Glomerular visceral epithelial cell (primary cell): Measurements from ENCODE around the gene CLCN7.

ENCODE experiments used
- DNase-seq: peaks from one replicate; pipeline ENCODE4 v3.0.0-alpha.2; 2016; ENCODE audit errors: extremely low spot score

CLCN7 gene

DNA sequence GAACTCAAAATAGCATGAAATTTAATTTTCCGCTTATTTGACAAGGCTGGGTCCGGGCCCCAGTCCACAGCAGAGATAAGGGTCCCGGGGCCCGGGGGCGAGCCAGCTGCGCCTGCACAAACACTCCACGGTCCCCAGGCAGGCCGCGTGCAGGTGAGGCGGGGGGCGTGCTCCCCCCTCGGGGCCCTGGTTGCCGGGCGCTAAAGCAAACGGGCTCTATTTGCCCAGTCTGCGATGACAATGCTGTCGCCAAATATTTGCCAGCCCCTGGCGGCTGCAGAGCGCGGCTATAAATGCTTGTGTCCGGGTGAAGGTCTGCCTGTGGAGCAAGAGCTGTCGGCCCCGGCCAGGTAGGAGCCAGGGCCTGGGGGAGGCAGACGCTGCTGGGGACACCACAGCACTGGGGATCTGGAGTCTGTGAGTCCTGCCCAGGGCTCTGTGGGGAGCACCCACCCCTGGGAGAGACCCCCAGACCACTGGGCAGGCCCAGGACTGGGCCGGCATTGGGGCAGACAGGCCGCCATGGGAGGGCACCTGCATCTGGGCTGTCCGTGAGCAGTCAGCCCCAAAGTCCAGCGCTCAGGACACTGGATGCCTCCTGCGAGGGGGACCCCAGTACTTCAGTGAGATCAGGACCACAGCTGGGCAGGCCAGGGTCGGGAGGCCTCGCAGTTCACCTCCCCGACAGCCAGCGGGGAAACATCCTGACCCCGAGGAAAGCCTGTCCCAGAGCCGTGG is 43.9 kb downstream of the CLCN7 start, which contains the start of gene PERCC1:
Gene PERCC1, plus strand, starts transcription at position 320 of the 738 bp plus-strand sequence. CDS start 1,516 bp downstream, outside the sequence.
- DNase-seq = no peak

DNA sequence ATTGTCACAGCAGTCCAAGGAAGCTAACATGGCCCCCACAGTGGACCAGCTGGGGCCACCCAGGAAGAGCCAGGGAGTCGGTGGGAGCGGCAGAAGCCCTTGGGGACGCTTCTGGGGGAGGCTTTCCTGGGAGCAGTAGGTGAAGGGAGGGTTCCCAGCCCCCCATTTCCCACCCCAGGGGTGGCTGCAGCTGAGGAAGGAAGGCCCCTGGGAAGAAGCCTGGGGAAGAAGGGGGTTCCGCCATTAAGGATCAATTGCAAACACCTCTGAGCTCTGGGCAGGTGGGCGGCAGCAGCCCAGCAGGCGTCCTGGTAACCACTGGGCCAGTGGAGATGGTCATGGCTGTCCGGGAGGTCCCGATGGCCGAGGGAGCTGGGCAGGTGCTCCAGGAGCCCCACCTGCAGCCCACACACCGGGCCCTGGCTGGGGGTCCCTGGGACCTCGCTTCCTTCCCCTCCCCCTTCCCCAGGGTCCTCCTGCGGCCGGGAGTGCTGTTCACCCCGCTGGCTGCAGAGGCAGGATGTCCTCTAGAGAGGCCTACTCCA is 44.5 kb downstream of the CLCN7 start:
- DNase-seq = no peak

DNA sequence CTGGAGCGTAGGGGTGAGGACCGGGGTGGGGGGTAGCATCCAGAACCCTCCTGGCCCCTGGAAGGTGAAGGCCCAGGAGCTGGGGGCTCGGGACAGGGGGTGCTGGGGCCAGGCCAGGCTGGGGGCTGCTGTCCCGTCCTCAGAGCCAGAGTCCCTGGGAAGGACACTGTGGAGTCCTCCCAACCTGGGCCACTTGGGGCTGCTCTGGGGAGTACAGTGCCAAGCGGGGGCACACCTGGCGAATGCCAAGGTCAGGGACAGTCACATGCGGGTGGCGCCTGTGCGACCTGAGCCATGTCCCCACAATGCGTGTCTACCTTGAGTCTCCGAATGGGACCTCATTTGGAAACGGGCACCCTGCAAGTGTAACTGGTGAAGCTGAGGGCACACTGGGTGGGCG is 45.2 kb downstream of the CLCN7 start:
- no peak for DNase-seq

DNA sequence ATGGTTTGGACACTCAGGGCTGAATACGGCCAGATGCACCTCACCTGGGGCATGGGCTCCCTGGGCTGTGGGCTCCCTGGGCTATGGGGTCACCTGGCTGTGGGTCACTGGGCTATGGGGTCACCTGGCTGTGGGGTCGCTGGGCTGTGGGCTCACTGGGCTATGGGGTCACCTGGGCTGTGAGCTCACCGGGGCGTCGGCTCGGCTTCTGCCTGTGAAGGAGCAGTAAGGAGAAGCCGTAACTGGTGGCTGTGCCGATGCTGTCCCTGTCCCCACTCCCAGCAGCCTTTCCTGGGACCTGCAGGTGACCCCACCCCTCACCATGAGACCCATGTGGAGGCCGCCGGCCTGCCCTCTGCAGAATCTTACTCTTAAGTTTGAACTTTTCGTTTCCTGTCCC is 45.8 kb downstream of the CLCN7 start:
- no peak for DNase-seq

DNA sequence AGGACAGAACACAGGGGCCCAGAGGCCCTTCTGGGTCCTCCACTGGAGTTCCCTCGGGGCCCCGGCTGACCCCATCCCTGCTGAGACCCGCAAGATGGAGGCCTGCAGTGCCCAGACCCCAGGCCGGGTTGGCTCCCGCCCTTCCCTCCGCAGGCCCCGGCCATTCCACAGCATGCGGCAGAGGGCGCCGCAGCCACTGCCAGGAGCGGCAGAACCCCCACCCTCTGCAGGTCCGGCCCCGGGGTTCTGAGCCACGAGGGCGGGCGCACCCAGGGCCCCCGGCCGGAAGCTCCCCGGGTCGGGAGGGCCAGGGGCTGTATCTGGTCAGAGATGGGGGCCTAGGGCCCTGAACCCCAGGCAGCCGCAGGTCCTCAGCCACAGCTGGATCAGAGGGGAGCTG is 46.3 kb downstream of the CLCN7 start:
- peak; percentile 12 for DNase-seq

DNA sequence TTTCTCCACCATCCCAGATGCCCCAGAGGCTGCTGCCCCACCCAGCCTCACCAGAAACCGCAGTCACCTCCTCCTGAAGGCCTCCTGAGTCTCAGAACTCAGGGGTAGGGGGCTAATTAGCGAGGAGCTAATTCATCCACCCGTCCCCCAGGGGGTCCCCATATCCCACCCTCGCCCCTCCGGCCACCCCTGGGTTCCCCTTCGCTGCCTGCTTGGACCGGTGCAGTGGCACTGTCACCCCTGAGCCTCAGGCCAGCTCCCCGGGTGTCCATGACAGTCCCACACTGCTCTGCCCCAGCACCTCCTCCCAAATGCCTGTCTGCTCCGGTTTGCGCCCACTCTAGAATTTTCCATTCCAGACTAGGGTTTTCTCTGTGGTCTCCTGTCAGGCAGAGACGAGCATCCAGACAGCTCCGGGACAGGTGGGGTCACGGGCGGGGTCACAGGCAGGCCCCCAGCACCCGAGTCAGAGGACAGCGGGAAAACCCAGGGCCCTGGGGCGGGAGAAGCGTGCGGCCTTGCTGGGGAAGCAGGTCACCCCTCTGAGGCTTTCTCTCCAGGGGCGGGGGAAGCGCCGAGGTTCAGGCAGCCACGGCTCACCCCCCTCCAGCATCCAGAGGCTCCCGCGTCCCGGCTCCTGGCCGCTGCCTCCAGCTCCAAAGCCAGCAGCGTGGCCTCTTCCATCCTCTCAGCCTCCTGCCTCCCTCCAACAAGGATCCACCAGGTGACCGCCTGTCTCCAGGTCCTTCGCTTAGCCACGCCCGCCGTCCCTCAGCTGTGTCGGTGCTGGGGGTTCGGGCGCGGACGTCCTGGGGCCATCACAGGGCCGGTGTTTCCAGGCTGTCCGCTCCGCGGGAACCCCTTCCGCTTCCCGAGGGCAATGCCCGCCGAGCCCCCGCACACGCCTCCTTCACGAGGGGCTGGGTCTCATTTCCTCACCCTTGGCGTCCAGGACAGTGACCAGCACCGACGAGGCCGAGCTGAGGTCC is 47.1 kb downstream of the CLCN7 start:
- no peak for DNase-seq

DNA sequence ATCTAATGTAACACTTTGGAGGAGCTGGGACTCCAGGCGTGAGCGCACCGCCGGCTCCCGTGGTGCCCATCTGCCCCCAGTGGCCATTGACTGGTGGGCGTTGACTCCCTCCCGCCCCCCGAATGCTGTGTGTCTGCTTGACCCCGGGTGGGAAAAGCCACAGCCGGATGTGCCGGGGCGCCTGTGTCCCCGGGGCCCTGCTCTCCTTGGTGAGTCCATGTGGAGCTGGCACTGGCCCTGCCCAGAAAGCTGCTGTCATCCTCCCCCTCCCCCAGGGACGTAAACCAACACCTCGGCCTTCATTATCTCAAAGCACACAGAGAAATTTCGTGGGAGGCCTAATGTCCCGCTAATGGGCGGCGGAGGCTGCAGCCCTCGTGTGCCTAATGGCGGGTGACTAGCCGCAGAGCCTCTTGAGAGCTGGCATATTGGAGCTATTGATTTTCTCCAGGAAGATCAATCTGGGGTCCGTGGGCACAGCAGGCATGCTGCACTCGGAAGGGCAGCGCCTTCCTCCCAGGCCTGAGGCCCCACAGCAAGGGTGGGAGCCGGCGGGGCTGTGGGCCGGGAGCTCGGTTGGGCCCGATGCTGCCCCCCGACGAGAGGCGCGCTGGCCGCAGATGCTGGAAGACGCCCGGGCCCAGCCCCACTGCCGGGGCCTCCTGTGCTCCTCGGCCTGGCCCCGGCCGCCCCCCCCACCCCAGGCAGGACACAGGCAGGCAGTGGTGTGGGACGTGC is 47.9 kb downstream of the CLCN7 start:
- DNase-seq = no peak

DNA sequence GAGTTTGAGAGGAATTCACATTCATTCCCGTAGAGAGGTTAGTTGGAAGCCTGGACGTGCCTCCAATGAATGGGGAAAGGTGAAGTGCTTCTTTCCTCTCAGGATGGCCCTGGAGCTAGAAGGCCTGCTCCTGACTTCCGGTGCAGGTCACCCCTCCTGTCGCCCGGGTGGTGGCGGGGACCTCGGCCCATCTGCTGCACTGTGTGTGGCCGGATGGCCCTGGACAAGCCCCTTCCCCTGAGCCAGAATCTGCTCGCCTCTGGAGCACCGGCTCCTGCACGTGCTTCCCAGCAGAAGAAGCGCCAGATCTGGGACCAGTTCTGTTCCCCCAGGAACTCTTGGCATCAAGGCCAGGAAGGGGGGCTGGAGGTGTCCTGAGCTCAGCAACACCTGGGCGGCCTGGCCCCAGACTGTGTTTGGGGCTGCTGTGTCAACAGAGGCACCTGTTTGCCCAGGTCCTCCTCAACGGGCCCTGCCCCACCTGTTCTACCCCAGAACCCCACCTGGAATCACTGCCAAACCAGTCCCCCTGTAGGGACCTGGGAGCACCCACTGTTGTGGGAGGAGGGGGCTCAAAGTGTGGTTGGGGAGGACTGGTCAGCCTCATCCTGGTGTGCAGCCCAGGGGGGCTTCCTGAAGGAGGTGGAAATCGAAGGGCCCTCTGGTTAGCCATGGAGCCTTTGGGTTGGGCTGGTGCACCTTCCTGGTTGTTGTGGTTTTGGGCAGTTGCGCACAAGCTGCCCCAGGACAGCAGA is 49.0 kb downstream of the CLCN7 start:
- DNase-seq = no peak

DNA sequence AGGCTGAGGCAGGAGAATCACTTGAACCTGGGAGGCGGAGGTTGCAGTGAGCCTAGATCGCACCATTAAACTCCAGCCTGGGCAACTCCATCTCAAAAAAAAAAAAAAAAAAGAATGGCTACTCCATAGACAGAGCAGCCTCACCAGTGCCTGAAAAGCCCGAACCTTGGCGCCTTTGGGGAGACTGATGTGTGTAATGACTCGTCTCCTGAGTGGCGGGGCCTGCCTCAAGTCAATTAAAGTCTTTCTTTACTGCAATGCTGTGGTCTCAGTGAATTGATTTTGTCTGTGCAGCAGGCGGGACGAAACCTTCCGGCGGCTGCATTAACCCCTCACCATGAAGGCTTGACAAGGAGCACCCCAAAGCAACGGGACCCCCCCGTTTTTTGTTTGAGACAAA is 50.8 kb downstream of the CLCN7 start:
- DNase-seq = no peak

DNA sequence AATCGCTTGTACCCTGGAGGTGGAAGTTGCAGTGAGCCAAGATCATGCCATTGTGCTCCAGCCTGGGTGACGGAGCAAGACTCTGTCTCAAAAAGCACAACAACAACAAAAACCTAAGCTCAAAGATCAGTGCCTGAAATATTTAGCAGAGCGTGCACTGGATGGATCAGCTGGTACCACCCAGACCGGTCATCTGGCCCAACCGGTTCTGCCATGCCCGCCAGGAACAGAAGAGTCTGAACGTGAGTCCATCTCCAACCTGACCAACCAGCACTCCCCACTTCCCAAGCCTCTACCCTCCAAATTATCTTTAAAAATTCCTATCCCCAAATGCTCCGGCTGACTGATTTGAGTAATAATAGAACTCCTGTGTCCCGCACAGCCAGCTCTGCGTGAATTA is 52.8 kb downstream of the CLCN7 start:
- DNase-seq = no peak

DNA sequence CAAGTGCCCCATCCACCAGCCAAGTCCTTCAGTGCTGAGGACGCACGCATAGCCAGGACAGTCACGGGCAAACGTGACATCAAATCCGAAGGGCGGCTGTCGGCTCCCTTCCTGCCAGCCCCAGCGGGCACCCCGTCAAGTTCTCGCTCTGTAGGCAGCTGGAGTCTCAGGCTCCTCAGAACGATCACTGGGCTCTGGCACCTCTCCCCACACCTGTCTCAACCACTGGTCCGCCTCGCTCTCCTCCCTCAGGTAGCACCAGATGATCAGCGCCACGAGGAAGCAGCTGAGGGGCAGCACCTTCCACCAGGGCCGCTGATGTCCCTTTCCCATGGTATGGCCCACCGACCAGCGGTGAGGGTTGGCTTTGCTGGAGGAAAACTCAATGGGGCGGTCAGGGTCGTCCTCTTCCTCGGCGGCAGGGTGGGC is 54.7 kb downstream of the CLCN7 start:
- no peak for DNase-seq

DNA sequence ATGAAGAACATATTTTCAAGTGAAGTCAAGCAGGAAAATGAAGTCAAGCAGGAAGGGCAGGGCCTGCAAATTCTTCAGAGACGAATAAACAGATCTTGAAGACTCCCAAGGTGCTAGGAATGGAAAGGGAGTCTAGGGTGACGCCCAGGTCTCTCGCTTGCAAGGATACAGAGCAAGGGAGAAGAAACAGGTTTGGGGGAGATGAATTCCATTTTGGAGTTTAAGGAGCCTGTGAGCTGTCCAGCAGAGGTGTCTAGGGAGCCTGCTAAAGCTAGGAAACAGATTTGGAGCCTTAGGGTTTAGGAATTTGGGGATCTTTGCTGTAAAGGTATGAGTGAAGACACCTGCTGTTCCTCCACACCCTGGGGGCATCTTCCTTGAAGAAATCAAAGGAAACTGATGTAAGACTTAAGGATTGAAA is 58.3 kb downstream of the CLCN7 start:
- no peak for DNase-seq

DNA sequence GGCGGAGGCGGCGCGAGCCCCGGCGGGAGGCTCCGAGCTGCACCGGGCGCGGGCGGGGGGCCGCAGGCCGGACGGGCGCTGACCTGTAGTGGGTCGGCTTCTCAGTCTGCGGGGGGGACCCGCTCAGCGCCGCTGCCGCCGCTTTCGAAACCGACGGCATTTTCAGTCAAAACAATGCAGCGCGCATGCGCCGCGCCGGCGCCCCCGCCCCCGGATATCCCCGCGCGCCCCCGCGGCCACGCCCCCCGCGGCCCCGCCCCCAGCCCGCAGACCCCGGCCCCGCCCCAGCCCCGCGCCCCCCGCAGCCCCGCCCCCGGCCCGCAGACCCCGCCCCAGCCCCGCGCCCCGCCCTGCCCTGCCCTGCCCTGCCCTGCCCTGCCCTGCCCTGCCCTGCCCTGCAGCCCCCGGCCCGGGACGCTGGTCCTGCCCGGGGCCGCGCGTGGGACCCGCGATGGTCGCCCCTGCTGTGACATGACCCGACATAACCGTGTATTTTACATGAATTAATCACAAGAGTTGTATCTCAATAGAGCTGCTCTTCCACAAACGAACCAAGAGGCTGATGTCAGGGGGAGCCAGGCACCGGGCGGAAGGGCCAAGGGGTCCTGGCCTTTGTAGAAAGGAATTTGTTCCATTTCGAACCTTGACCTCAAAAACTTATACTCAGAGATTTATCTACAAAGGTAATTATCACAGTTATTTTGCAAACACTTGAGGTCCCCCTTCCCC is 60.1 kb downstream of the CLCN7 start, which contains the start of gene UNKL:
Gene UNKL, minus strand, starts transcription at position 173 of the 729 bp plus-strand sequence. Its CDS starts 13 bp downstream, at position 160.
- peak; percentile 77 for DNase-seq

DNA sequence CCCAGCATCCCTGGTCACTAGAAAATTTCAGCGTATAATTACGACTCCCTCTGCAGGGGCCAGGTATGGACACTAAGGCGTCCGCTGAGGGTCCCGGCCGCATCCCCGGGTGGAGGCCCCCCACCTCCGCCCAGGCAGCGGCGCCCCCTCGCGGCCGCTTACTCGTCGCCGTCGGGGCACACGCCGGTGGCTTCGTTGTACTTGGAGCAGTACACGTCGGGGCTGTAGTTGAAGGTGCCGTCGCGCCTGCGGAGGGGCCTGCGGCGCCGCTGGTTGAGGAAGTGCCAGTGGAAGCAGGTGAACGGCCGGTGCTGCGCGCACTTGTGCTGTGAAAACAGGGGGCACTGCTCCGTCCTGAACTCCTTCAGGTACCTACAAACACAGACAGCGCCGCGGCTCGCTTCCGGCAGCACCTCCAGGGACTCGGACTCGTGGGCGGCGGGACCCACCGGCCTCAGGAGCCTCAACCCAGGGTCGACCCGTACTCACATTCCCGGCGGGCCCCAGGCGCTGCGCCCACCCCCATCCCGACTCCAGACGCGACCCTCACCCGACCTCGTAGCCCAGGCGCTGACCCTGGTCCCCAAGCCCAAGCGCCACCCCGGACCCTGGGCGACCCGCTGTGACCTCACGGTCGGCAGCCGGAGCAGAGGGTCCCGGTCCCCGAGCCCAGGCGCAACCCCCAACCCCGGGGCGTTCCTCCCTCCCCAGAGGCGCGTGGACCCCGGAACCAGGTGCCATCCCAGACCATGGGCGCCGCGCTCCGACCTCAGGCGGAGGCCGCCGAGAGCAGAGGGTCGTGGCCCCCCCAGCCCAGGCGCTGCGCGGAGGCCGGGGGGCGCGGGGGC is 60.9 kb downstream of the CLCN7 start:
- DNase-seq = peak; percentile 44

DNA sequence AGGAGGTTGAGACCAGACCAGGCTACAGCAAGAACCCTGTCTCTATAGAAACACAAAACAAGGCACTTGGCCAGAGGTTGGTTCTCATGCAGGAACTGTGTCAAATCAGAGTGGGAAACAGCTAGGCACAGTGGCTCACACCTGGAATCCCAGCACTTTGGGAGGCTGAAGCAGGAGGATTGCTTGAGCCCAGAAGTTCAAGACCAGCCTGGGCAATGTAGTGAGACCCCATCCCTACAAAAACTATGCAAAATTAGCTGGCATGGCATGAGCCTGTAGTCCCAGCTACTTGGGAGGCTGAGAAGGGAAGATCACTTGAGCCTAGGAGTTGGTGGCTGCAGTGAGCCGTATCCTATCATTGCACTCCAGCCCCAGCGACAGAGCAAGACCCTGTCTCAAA is 62.0 kb downstream of the CLCN7 start:
- no peak for DNase-seq

DNA sequence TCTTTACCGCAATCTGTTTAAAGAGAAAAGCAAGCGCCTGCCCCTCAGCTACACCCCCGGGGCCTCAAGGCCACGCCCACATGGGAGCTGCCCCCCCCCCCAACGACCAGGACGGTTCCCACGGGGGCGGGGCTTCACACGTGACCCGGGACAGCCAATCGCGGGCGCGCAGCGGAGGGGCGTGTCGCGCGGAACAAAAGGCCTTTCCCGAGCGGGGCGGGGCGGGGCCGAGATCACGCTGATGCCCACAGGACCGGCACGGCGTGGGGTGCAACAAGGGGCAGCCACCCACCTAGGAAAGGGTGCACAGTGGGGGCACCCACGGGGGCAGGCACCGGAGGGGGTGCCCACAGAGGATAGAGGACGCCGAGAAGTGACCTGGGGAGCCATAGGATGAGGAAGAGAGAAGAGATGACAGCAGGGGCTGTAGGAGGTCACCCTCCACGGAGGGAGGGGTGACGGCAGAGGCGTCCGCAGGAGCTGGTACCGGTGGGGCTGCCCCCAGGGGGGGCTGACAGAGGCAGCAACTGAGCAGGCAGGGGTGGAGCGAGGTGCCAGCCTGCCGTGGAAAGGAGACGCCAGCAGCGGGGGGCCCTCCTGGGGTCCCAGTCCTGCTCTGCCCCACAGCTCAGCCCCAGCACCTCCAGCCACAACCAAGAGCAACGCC is 66.5 kb downstream of the CLCN7 start:
- peak; percentile 85 for DNase-seq

DNA sequence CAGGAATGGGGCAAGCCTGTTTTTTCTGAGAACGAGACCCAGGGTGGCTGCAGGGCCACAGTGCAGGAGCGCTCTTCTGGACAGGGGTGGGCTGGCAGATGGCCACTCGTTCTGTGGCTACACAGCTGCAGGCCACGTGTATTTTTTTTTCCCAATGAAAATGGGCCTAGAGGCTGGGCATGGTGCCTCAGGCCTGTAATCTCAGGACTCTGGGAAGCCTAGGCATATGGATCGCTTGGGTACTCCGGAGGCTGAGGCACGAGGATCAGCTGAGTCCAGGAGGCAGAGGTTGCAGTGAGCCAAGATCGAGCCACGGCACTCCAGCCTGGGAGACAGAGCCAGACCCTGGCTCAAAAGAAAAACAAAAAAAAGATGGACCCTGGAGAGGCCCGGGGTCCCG is 67.1 kb downstream of the CLCN7 start:
- no peak for DNase-seq

DNA sequence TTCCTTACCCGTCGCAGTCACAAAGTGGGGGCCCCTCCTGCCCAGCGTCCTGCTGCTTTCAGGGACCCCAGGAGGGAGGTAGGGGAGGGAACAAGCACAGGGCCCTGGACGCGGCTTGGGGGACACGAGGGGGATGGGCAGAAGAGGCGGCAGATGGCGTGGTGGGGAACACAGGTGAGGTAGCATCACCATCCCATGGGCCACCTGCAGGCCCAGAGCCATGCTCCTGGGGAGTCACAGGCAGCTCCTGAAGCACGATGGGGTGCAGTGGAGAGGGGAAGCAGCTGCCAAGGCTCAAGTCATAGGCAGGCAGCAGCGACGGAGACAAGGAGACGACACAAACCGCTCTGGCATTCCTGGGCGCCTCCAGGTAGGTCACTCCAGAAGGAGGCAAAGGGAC is 71.1 kb downstream of the CLCN7 start:
- no peak for DNase-seq

DNA sequence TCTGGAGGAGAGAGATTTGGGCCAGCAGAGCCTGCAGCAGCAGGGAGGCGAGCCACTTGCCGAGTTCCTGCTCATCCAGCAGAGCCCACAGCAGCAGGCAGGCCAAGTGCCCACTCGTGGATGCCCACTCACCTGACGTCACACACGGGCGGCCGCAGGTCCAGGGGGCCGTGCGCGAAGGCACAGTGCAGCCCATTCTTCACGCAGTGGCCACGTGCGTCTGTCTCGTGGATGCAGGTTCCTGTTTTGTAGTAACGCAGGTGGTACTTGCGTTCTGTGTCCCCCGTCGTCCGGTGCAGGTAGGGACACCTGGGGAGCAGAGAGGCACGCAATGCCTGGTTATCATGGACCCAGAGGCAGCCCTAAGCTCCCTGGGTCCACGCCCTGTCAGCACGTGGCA is 71.8 kb downstream of the CLCN7 start:
- DNase-seq = no peak
